CD4-positive, alpha-beta T cell treated with Interferon alpha-2 for 1 hour (primary cell): ENCODE measurements around the gene SYT15.
"Not testable (repeated sequence)": the region's sequence is repeated elsewhere in the genome, so short reads cannot be mapped to it uniquely, and the experiment has no call there.

Experiments
- DNase-seq, 2 donors: peaks; one replicate each; pipeline ENCODE4 v3.0.0-alpha.2; 2020 to 2022

SYT15 gene

GRCh38 chr10:46578474-46579178, at the start of gene SYT15:
SYT15 (plus strand) TSS chr10:46579128; CDS start chr10:46579169, 41 bp downstream.
- DNase-seq, result not testable (repeated sequence)

- DNase-seq, result not testable (repeated sequence)
These were observed 49.2 kb upstream of the SYT15 start for GRCh38 chr10:46529742-46530141.

- DNase-seq, result no peak
These were observed 48.4 kb upstream of the SYT15 start for GRCh38 chr10:46530249-46531186.

- DNase-seq, result not testable (repeated sequence)
These were observed 46.7 kb upstream of the SYT15 start for GRCh38 chr10:46532256-46532655.

- DNase-seq, result no peak
These were observed 44.0 kb upstream of the SYT15 start for GRCh38 chr10:46534828-46535524.

GRCh38 chr10:46536171-46536570, 42.8 kb upstream of the SYT15 start:
- DNase-seq, result no peak

GRCh38 chr10:46536781-46537180, 42.1 kb upstream of the SYT15 start:
- DNase-seq, result no peak

GRCh38 chr10:46537309-46537708, 41.6 kb upstream of the SYT15 start:
- no peak for DNase-seq

GRCh38 chr10:46538155-46538554, 40.8 kb upstream of the SYT15 start:
- no peak for DNase-seq

GRCh38 chr10:46538717-46539426, 40.1 kb upstream of the SYT15 start:
- no peak for DNase-seq

- no peak for DNase-seq
These were observed 39.1 kb upstream of the SYT15 start for GRCh38 chr10:46539596-46540411.

- no peak for DNase-seq
These were observed 38.4 kb upstream of the SYT15 start for GRCh38 chr10:46540412-46541016.

- no peak for DNase-seq
These were observed 37.8 kb upstream of the SYT15 start for GRCh38 chr10:46541017-46541661.

GRCh38 chr10:46541735-46542566, 37.0 kb upstream of the SYT15 start:
- no peak for DNase-seq

GRCh38 chr10:46542567-46543465, 36.1 kb upstream of the SYT15 start:
- DNase-seq, result no peak

GRCh38 chr10:46543466-46544377, 35.2 kb upstream of the SYT15 start:
- no peak for DNase-seq

GRCh38 chr10:46544989-46545791, 33.7 kb upstream of the SYT15 start:
- DNase-seq, result no peak
